ENCODE results near the gene ZMIZ1.
A peak's percentile ranks its signal among the peaks of the same experiment; 100 is the strongest.

GRCh38 chr10:79093658-79094411 lies 25.1 kb downstream of the ZMIZ1 start:
- TF ChIP-seq CTCF (IDR thresholded peaks at IDR 0.05): peak in 1 of 5 experiments; percentile 12
- TF ChIP-seq POLR2A (IDR thresholded peaks at IDR 0.05): no peak
